ENCODE results near the gene TAGLN3. TPM values are rescaled to one million over a fixed set of nuclear protein-coding genes. Genes with fewer than 3 reads are reported as not detected.

Gene TAGLN3
- total and polyA plus RNA-seq, 8 donors, result 0.87 to 5.3 (median 2.2) TPM; not detected in 4

GRCh38 chr3:111976254-111976653 lies 22.5 kb upstream of the TAGLN3 start:
- H3K27me3 ChIP-seq, result no peaks in the 10 kb centered on the region
- intact Hi-C loops (cut with DNase I; ENCODE audit: low total_unique reads), result no loop called here
- no peaks in the 10 kb centered on the region for H3K9me3 ChIP-seq
- no peak overlapping the region for H3K27ac ChIP-seq
- H3K36me3 ChIP-seq, result peaks cover 0 to 22% (median 14%) of the 10 kb centered on the region in 4 donors
- no peak overlapping the region for H3K4me3 ChIP-seq
- TF ChIP-seq POLR2AphosphoS5 (IDR thresholded peaks at IDR 0.05), result no peak
- peaks cover 6 to 19% (median 13%) of the 10 kb centered on the region in 4 donors for H3K4me1 ChIP-seq
- 61 to 79% (median 63%) methylated on average over 2 of the region's 2 CpGs for WGBS, 5 donors
- no peak for DNase-seq

GRCh38 chr3:111978583-111979433 lies 19.9 kb upstream of the TAGLN3 start, which contains the start of gene ABHD10:
Gene ABHD10, plus strand, starts transcription at chr3:111979026. Its CDS starts 36 bp downstream, at chr3:111979062.
- H3K27me3 ChIP-seq, result no peaks in the 10 kb centered on the region
- WGBS, 5 donors, result 2 to 7% (median 2%) methylated on average over 40 to 61 of the region's 61 CpGs
- TF ChIP-seq EP300 (IDR thresholded peaks at IDR 0.05) (no peak), POLR2A (IDR thresholded peaks at IDR 0.05) (peak in 2 of 4 donors; percentile 82 to 87), POLR2AphosphoS5 (IDR thresholded peaks at IDR 0.05) (peak; percentile 97 to 99 (median 98)), CTCF (IDR thresholded peaks at IDR 0.05) (no peak)
- peak; percentile 98 to 99 for DNase-seq
- H3K27ac ChIP-seq, result peak within 1 kb of the TSS; percentile 84 to 89 (median 89)
- peaks cover 15 to 40% (median 26%) of the 10 kb centered on the region in 4 donors for H3K4me1 ChIP-seq
- peaks cover 0 to 15% (median 12%) of the 10 kb centered on the region in 4 donors for H3K36me3 ChIP-seq
- intact Hi-C loops (cut with DNase I; ENCODE audit: low total_unique reads), result no loop called here
- no peaks in the 10 kb centered on the region for H3K9me3 ChIP-seq
- H3K4me3 ChIP-seq, result peak within 1 kb of the TSS; percentile 83 to 88 (median 84)

GRCh38 chr3:111979434-111980038 lies 19.2 kb upstream of the TAGLN3 start:
- WGBS, 5 donors, result 13 to 19% (median 15%) methylated on average over 5 of the region's 5 CpGs
- DNase-seq, result peak in 1 of 2 donors; percentile 26

GRCh38 chr3:111980716-111981456 lies 17.8 kb upstream of the TAGLN3 start:
- H3K4me1 ChIP-seq, result peaks cover 15 to 40% (median 26%) of the 10 kb centered on the region in 4 donors
- H3K27ac ChIP-seq, result no peak overlapping the region
- no peak overlapping the region for H3K4me3 ChIP-seq
- H3K27me3 ChIP-seq, result no peaks in the 10 kb centered on the region
- no peaks in the 10 kb centered on the region for H3K36me3 ChIP-seq
- H3K9me3 ChIP-seq, result no peaks in the 10 kb centered on the region
- no peak for TF ChIP-seq POLR2A (IDR thresholded peaks at IDR 0.05)
- TF ChIP-seq EP300 (IDR thresholded peaks at IDR 0.05), result no peak
- TF ChIP-seq POLR2AphosphoS5 (IDR thresholded peaks at IDR 0.05), result no peak
- TF ChIP-seq CTCF (IDR thresholded peaks at IDR 0.05), result no peak
- no peak for DNase-seq
- intact Hi-C loops (cut with DNase I; ENCODE audit: low total_unique reads), result no loop called here
- WGBS, 5 donors, result 74 to 87% (median 79%) methylated on average over 10 of the region's 10 CpGs

More at GRCh38 chr3:111979434-111980038, 19.2 kb upstream of the TAGLN3 start:
- Histone ChIP-seq H3K4me3 (peak overlapping the region; percentile 83 to 88 (median 84)), H3K9me3 (no peaks in the 10 kb centered on the region), H3K36me3 (peaks cover 0 to 10% (median 6%) of the 10 kb centered on the region in 4 donors), H3K27me3 (no peaks in the 10 kb centered on the region), H3K27ac (peak overlapping the region; percentile 84 to 89 (median 89)), H3K4me1 (peaks cover 15 to 40% (median 26%) of the 10 kb centered on the region in 4 donors)
- intact Hi-C loops (cut with DNase I; ENCODE audit: low total_unique reads), result no loop called here
- TF ChIP-seq POLR2AphosphoS5 (IDR thresholded peaks at IDR 0.05) (no peak), CTCF (IDR thresholded peaks at IDR 0.05) (no peak), POLR2A (IDR thresholded peaks at IDR 0.05) (no peak), EP300 (IDR thresholded peaks at IDR 0.05) (no peak)
